Left lung (tissue), 10 donors: ENCODE results near the gene STAT4. TPM values are rescaled to one million over a fixed set of nuclear protein-coding genes. Genes with fewer than 3 reads are reported as not detected.

Experiments
- ATAC-seq: fragments of 200-7000 bp; cut with Tn5 transposase; one replicate; pipeline ENCODE4 v1.9.1; 2020; ENCODE audit warnings: moderate library complexity
- DNase-seq, 4 donors: peaks; one replicate each; pipeline ENCODE4 v3.0.0-alpha.2; 2013 to 2020
- H3K27ac ChIP-seq, 2 donors: fragments of 200-600 bp; sonication (generic) in 1 of 2; one replicate each; pipeline versions ENCODE4 v1.5.0 to v1.8.0; 2020 to 2021
- H3K27me3 ChIP-seq, 2 donors: fragments of 200-600 bp; sonication (generic) in 1 of 2; one replicate each; pipeline versions ENCODE4 v1.5.0 to v1.8.0; 2020 to 2021
- H3K36me3 ChIP-seq, 2 donors: fragments of 200-600 bp; sonication (generic) in 1 of 2; one replicate each; pipeline versions ENCODE4 v1.5.0 to v1.8.0; 2020 to 2021
- H3K4me1 ChIP-seq, 2 donors: fragments of 200-600 bp; one replicate each; pipeline ENCODE4 v1.8.0; 2021
- H3K4me3 ChIP-seq, 2 donors: fragments of 200-600 bp; sonication (generic) in 1 of 2; one replicate each; pipeline versions ENCODE4 v1.5.0 to v1.8.0; 2020 to 2021; ENCODE audit warnings: mild to moderate bottlenecking in 1 of 2
- H3K9me3 ChIP-seq, 2 donors: fragments of 200-600 bp; sonication (generic) in 1 of 2; one replicate each; pipeline versions ENCODE4 v1.5.0 to v1.8.0; 2020 to 2021
- CTCF ChIP-seq, 2 donors: fragments of 200-600 bp; sonication (generic) in 1 of 2; IDR thresholded peaks; one replicate each; pipeline versions ENCODE4 v1.5.0 to v1.8.0; 2021; ENCODE audit warnings: antibody characterized with exemption in 2 of 2
- intact Hi-C, 2 donors: fragments of 100-400 bp; cut with DNase I; formaldehyde crosslinking; loops; one replicate each; pipeline versions ENCODE4 v1.11.2 to v1.14.2; 2022
- polyA plus RNA-seq, 6 donors: library from polyadenylated mRNA; unstranded; fragments of 120-200 nt; gene quantifications; one replicate each; pipeline ENCODE4 v1.2.1, GENCODE V29; 2013; ENCODE audit not compliant: insufficient read length in 6 of 6
- total RNA-seq, 2 donors: library from RNA; stranded (reverse); fragmentation: NEBNext Ultra II Directional; extraction: Animal tissue kit (Norgen Biotek cat#: 25700); gene quantifications; one replicate each; pipeline ENCODE4 v1.2.1, GENCODE V29; 2021
- donor health status: DM: no; HTN: yes; CAD: no.
- donor health status: DM: no; HTN: no; CAD: no.

Gene STAT4
- total and polyA plus RNA-seq, 8 donors = 4.4 to 11.5 (median 7.4) TPM

- H3K9me3 ChIP-seq = no peaks in the 10 kb centered on the region
- H3K4me3 ChIP-seq = no peak overlapping the region
- H3K4me1 ChIP-seq = peaks cover 6 to 48% of the 10 kb centered on the region in 2 donors
- DNase-seq (no peak), ATAC-seq (no peak)
- no peaks in the 10 kb centered on the region for H3K27me3 ChIP-seq
- H3K36me3 ChIP-seq = no peaks in the 10 kb centered on the region
- no peak for TF ChIP-seq CTCF (IDR thresholded peaks at IDR 0.05)
- intact Hi-C loops = loop anchor here in 1 of 2 donors (10.0 kb wide), 1 partner anchor 246 kb away; no protein-coding TSS in a partner anchor
- no peak overlapping the region for H3K27ac ChIP-seq
These were observed 119.5 kb downstream of the STAT4 start for GRCh38 chr2:191031256-191031655.

DNA sequence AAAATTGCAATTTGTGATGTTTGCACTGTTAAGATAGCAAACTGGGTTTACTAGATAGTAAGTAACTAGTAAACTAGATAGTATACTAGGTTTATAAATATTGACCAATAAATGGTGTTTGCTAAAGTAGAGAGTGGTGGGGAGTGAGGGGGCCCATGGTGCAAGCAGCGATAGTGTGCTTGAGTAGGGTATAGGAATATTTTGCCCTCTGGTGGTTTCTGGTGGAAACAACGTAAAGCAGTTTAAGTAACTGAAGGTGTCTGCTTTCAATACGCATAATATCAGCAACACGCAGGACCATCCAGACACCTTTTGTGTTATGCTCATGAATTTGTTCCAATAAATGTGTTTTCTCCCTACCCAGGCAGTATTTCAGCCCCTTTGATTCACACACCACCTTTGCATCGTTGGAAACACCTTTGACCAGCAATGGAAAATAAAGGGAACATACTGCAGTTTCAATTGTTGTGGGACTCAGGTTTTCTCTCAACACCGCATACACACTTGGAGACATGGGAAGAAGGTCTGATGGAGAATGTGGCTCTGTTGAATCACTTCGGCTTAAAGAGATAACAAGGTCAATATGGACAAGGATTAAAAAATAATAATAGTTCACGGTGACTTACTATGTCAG is 120.2 kb downstream of the STAT4 start:
- DNase-seq = no peak

GRCh38 chr2:191029280-191029950 is 121.4 kb downstream of the STAT4 start:
- intact Hi-C loops = no loop called here
- peak; percentile 34 for ATAC-seq
- Histone ChIP-seq H3K36me3 (no peaks in the 10 kb centered on the region), H3K9me3 (no peaks in the 10 kb centered on the region), H3K4me1 (peaks cover 6 to 48% of the 10 kb centered on the region in 2 donors), H3K4me3 (no peak overlapping the region), H3K27ac (peak overlapping the region in 1 of 2 donors; percentile 11), H3K27me3 (no peaks in the 10 kb centered on the region)
- no peak for DNase-seq
- TF ChIP-seq CTCF (IDR thresholded peaks at IDR 0.05) = no peak

More for the DNA sequence above, 120.2 kb downstream of the STAT4 start:
- Histone ChIP-seq H3K27me3 (no peaks in the 10 kb centered on the region), H3K4me3 (no peak overlapping the region), H3K36me3 (no peaks in the 10 kb centered on the region), H3K4me1 (peaks cover 6 to 48% of the 10 kb centered on the region in 2 donors), H3K9me3 (no peaks in the 10 kb centered on the region), H3K27ac (no peak overlapping the region)
- intact Hi-C loops = loop anchor here in 1 of 2 donors (10.0 kb wide), 1 partner anchor 246 kb away; no protein-coding TSS in a partner anchor
- peak; percentile 72 for ATAC-seq
- TF ChIP-seq CTCF (IDR thresholded peaks at IDR 0.05) = peak; percentile 65 to 70

DNA sequence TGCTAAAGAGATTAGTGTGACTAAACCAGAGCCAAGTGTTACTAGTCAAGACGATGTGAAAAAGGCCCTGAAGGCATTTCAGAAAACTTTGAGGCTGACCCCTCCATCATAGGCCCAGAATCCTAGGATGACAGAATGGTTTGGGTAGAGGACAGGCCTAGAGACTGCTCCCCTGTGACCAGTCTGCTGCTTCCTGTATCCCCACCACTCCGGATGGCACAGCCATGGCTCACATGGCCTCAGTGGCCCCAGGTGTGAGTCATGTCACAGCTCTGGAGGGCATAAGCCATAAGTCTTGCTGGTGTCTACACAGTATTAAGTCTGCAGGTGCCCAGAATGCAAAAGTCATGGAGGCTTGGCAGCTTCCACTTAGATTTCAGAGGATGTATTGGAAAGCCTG is 124.4 kb downstream of the STAT4 start:
- Histone ChIP-seq H3K36me3 (no peaks in the 10 kb centered on the region), H3K4me3 (no peak overlapping the region), H3K4me1 (peaks cover 0 to 56% of the 10 kb centered on the region in 2 donors), H3K9me3 (no peaks in the 10 kb centered on the region), H3K27ac (peak overlapping the region in 1 of 2 donors; percentile 55), H3K27me3 (no peaks in the 10 kb centered on the region)
- intact Hi-C loops = no loop called here
- no peak for ATAC-seq
- TF ChIP-seq CTCF (IDR thresholded peaks at IDR 0.05) = no peak
- DNase-seq = no peak

DNA sequence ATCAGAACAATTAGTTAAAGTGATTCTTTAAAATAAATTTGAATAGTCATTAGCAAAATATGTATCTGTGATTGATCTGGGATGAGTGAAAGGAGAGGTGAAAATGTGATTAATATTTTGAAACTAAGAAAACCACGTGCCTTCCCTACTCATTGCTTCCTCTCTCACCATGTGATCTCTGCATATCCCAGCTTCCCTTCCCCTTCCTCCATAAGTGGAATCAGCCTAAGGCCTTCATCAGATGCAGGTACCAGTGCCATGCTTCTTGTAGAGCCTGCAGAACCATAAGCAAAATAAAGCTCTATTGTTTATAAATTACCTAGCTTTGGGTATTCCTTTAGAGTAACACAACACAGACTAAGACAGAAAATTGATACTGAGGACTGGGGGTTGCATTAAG is 125.7 kb downstream of the STAT4 start:
- peaks cover 0 to 49% of the 10 kb centered on the region in 2 donors for H3K4me1 ChIP-seq
- ATAC-seq = no peak

More for the DNA sequence above, 125.7 kb downstream of the STAT4 start:
- DNase-seq = no peak
- TF ChIP-seq CTCF (IDR thresholded peaks at IDR 0.05) = no peak
- Histone ChIP-seq H3K27me3 (no peaks in the 10 kb centered on the region), H3K36me3 (no peaks in the 10 kb centered on the region), H3K27ac (peak overlapping the region in 1 of 2 donors; percentile 55), H3K9me3 (no peaks in the 10 kb centered on the region), H3K4me3 (no peak overlapping the region)
- intact Hi-C loops = no loop called here
